ENCODE measurements around the gene MAP2K7. TPM values are rescaled to one million over a fixed set of nuclear protein-coding genes. Genes with fewer than 3 reads are reported as not detected.

MAP2K7 gene
- total RNA-seq, 1 experiment from 2014 or later, result 46.1 TPM

DNA sequence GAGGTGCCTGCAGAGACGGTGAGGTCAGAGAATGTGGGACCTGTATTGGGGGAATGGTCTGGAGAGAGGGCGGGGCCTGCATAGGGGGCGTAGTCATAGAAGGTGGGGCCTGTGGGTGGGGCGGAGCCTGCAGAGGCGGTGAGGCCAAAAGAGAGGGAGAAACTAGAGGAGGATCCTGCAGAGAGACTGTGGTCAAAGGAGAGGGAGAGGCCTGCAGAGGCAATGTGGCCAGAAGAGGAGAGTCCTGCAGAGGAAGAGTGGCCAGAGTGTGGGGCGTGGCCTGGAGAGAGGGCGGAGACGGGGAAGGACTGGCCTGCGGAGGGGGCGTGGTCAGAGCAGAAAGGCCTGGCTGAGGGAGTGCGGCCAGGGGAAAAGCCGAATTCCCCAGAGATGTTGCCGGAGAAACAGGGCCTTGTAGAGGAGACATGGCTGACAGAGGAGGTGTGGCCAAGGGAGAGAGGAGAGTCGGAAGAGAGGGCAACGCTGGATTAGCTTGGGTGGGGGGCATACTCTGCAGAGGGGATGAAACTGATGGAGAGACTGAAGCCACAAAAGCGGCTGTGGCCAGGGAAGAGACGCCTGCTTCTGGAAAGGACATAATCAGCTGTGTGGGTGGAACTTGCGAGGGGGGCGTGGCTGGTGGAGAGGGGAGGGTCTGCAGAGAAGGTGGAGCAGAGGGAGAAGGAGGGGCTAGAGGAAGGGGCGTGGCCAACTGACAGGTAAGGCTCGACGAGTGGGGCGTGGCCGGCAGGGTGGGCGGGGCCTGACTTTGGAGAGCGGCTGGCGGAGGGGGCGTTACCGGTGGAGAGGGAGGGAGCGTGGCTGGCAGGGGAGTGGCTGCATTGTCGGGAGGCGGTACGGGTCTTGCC, 32.0 kb upstream of the MAP2K7 start:
- BruUV-seq (replicated peaks), result no TSS peak
- peak overlapping the region; percentile 42 for H3K4me3 ChIP-seq (ENCODE audit: low read depth, low read length, poor library complexity, severe bottlenecking)
- peak overlapping the region; percentile 81 for H3K27ac ChIP-seq (ENCODE audit: low read depth, low read length, poor library complexity, severe bottlenecking)
- POLR2A ChIA-PET (ENCODE audit: low non-redundant PET), result no interaction called here
- DNase-seq (ENCODE audit: low spot score), result peak; percentile 96
- H3K36me3 ChIP-seq (ENCODE audit: insufficient read depth, low read length, poor library complexity, severe bottlenecking), result no peaks in the 10 kb centered on the region
- intact Hi-C loops (cut with micrococcal nuclease; ENCODE audit: unreplicated experiment), result loop anchor here (2.0 to 5.0 kb wide), 2 partner anchors 31 to 51 kb away; partner anchors contain the start of genes MAP2K7 and SNAPC2
- TF ChIP-seq, protein P1, sequence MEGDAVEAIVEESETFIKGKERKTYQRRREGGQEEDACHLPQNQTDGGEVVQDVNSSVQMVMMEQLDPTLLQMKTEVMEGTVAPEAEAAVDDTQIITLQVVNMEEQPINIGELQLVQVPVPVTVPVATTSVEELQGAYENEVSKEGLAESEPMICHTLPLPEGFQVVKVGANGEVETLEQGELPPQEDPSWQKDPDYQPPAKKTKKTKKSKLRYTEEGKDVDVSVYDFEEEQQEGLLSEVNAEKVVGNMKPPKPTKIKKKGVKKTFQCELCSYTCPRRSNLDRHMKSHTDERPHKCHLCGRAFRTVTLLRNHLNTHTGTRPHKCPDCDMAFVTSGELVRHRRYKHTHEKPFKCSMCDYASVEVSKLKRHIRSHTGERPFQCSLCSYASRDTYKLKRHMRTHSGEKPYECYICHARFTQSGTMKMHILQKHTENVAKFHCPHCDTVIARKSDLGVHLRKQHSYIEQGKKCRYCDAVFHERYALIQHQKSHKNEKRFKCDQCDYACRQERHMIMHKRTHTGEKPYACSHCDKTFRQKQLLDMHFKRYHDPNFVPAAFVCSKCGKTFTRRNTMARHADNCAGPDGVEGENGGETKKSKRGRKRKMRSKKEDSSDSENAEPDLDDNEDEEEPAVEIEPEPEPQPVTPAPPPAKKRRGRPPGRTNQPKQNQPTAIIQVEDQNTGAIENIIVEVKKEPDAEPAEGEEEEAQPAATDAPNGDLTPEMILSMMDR (conservative IDR thresholded peaks at IDR 0.05; ENCODE audit: low read depth, low read length), result no peak
- TF ChIP-seq EZH2 (IDR thresholded peaks at IDR 0.05; ENCODE audit: borderline replicate concordance, low read depth, low read length, poor library complexity, severe bottlenecking), result no peak
- H3K27me3 ChIP-seq (replicated peaks; ENCODE audit: insufficient read depth, low read depth, low read length, poor library complexity), result no peaks in the 10 kb centered on the region
- CTCF ChIA-PET, result no interaction called here
- no peaks in the 10 kb centered on the region for H3K9me3 ChIP-seq (ENCODE audit: low read depth, low read length, poor library complexity, severe bottlenecking)
- peaks cover 42% of the 10 kb centered on the region for H3K4me1 ChIP-seq (ENCODE audit: insufficient read depth, low read length, poor library complexity, severe bottlenecking)

DNA sequence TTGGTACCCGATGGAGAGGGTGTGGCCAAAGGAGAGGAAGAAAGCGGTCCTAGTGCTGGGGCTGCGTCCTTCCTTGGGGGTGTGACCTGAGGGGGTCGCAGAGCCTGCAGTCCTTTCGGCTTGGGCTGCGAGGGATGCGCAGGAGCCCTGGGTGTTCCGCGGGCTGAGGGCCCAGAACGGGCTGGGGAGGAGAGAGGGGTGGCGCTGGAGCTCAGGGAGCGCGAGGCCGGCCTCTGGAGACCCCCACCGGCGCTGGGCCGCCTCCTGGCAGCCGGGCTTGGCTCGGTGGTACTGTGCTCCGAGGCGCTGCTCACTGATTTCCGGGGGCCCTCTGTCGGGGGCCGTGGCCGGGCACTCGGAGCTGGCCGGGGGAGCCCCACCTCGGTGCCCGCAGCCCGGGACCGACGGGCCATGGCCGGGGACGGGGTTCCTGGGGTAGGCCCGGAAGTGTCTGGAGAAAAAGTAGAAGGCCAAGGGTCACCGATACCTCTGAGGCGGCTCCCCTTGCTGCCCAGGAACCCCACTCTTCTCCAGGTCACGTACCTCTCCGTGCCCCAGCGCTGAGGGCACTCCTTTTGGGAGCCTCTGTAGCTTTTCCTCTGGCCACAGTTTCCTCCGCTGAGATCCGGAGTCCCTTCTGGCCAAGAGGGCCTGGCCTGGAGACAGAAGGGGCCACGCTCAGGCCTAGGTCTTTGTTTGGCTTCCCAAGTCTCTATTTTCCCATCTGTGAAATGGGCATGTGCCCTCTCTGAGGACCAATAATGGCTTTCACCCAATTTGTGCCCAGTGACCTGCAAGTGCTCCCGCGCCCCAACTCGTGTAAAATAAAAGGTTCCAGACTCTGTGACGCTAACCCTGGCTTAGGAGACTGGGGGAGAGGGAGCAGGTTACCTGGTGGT, 31.1 kb upstream of the MAP2K7 start:
- no peak overlapping the region for H3K27ac ChIP-seq (ENCODE audit: low read depth, low read length, poor library complexity, severe bottlenecking)
- no peaks in the 10 kb centered on the region for H3K27me3 ChIP-seq (replicated peaks; ENCODE audit: insufficient read depth, low read depth, low read length, poor library complexity)
- BruUV-seq (replicated peaks), result no TSS peak
- ChIA-PET POLR2A (ENCODE audit: low non-redundant PET) (no interaction called here), CTCF (no interaction called here)
- DNase-seq (ENCODE audit: low spot score), result no peak
- intact Hi-C loops (cut with micrococcal nuclease; ENCODE audit: unreplicated experiment), result loop anchor here (5.0 kb wide), 1 partner anchor 50 kb away; the partner anchor contains the start of gene SNAPC2
- TF ChIP-seq EZH2 (IDR thresholded peaks at IDR 0.05; ENCODE audit: borderline replicate concordance, low read depth, low read length, poor library complexity, severe bottlenecking), result no peak
- TF ChIP-seq, protein P1 (conservative IDR thresholded peaks at IDR 0.05; ENCODE audit: low read depth, low read length), result no peak
- no peaks in the 10 kb centered on the region for H3K9me3 ChIP-seq (ENCODE audit: low read depth, low read length, poor library complexity, severe bottlenecking)
- H3K4me3 ChIP-seq (ENCODE audit: low read depth, low read length, poor library complexity, severe bottlenecking), result peak overlapping the region; percentile 42
- no peaks in the 10 kb centered on the region for H3K36me3 ChIP-seq (ENCODE audit: insufficient read depth, low read length, poor library complexity, severe bottlenecking)
- H3K4me1 ChIP-seq (ENCODE audit: insufficient read depth, low read length, poor library complexity, severe bottlenecking), result peaks cover 42% of the 10 kb centered on the region

DNA sequence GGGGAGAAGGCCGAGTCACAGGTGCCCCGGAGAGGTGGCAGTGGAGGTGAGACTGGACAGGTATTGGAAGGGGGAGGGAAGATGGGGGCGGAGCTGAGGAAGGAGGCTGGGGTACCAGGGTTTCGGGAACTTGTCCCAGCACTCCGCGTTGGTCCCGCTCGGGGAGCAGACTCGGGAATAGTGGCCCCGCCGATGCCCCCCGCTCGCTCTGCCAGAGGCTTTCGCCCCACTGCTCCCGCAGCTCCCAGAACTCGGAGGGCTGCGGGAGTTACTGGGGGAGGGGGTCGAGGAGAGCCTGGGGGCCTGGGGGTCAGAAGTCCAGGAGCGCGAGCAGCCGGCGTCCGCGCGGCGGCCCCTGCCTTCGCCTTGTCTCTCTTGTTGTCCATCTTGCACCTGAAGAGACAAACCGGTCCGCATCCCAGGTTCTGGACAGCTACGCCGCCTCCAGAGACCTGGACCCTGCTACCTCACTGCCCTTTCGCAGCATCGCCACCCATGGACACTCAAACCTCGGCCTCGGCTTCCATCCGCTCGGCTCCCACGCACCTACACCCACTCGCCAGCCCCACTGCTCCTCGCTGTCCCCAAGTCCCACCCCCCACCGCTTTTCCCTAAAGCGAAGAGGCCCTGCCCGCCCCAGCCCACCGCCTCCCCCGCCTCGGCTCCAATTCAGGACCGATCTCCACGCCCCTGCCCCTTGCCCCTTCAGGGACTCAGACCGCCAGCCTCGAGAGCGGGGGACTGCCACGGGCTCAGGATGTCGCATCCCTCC, 30.2 kb upstream of the MAP2K7 start:
- Histone ChIP-seq H3K27ac (ENCODE audit: low read depth, low read length, poor library complexity, severe bottlenecking) (no peak overlapping the region), H3K4me3 (ENCODE audit: low read depth, low read length, poor library complexity, severe bottlenecking) (peak overlapping the region; percentile 71), H3K27me3 (replicated peaks; ENCODE audit: insufficient read depth, low read depth, low read length, poor library complexity) (no peaks in the 10 kb centered on the region), H3K4me1 (ENCODE audit: insufficient read depth, low read length, poor library complexity, severe bottlenecking) (peaks cover 38% of the 10 kb centered on the region), H3K9me3 (ENCODE audit: low read depth, low read length, poor library complexity, severe bottlenecking) (no peaks in the 10 kb centered on the region), H3K36me3 (ENCODE audit: insufficient read depth, low read length, poor library complexity, severe bottlenecking) (no peaks in the 10 kb centered on the region)
- CTCF ChIA-PET, result no interaction called here
- intact Hi-C loops (cut with micrococcal nuclease; ENCODE audit: unreplicated experiment), result loop anchor here (5.0 kb wide), 1 partner anchor 49 kb away; the partner anchor contains the start of gene SNAPC2
- TF ChIP-seq, protein P1 (conservative IDR thresholded peaks at IDR 0.05; ENCODE audit: low read depth, low read length), result no peak
- no peak for TF ChIP-seq EZH2 (IDR thresholded peaks at IDR 0.05; ENCODE audit: borderline replicate concordance, low read depth, low read length, poor library complexity, severe bottlenecking)
- no peak for DNase-seq (ENCODE audit: low spot score)
- POLR2A ChIA-PET (ENCODE audit: low non-redundant PET), result no interaction called here
- no TSS peak for BruUV-seq (replicated peaks)
